HCT116 (cell line): ENCODE results near the gene SNRNP25. TPM values are rescaled to one million over a fixed set of nuclear protein-coding genes. Genes with fewer than 3 reads are reported as not detected.
"Not testable (repeated sequence)": the region's sequence is repeated elsewhere in the genome, so short reads cannot be mapped to it uniquely, and the experiment has no call there.

ENCODE experiments used
- ATAC-seq: fragments of 200-7000 bp; cut with Tn5 transposase; 2 replicates; pipeline ENCODE4 v1.9.1; 2020; ENCODE audit warnings: mild to moderate bottlenecking, moderate library complexity
- BruUV-seq: library from RNA; stranded (reverse); fragments of 400-500 nt; replicated peaks from 2 replicates; lab custom pipeline; 2021; lab: Mats Ljungman, UMichigan
- CTCF ChIA-PET: fragments of 300-600 bp; sonication (Branson Sonifier 250); formaldehyde crosslinking; loops from one replicate; lab custom pipeline; 2021; ENCODE audit warnings: antibody characterized with exemption; lab: Charles Lee
- POLR2A ChIA-PET: fragments of 300-600, 350-600 bp; sonication (Branson Sonifier 250); formaldehyde crosslinking; loops from one replicate; lab custom pipeline; 2021; ENCODE audit warnings: antibody characterized with exemption; lab: Charles Lee
- RAD21 ChIA-PET, 2 experiments: fragments of 300-600 bp; sonication (Branson Sonifier 250); formaldehyde crosslinking; loops; one replicate each; lab custom pipeline; 2023; ENCODE audit warnings: low total read pairs in 2 of 2; ENCODE audit not compliant: uncharacterized antibody in 2 of 2, unreplicated experiment in 2 of 2, low non-redundant PET in 1 of 2; lab: Charles Lee
- DNase-seq: peaks from one replicate; pipeline ENCODE4 v3.0.0-alpha.2; 2010; ENCODE audit warnings: low read depth, low spot score
- H2AFZ ChIP-seq: fragments of 200-600 bp; shearing (Covaris generic), sonication (generic); 2 replicates; pipeline ENCODE4 v1.6.1; 2017; ENCODE audit warnings: low read depth, mixed run types, mixed read lengths, antibody characterized with exemption, low read length; ENCODE audit not compliant: poor library complexity, severe bottlenecking
- H3K27ac ChIP-seq: 2 replicates; pipeline ENCODE4 v1.5.1; 2012; ENCODE audit warnings: low read depth, low read length
- H3K27me3 ChIP-seq: fragments of 200-600 bp; sonication (generic); 2 replicates; pipeline ENCODE4 v1.6.1; 2016; ENCODE audit warnings: mixed run types, low read length, mixed read lengths; ENCODE audit not compliant: insufficient read depth
- H3K36me3 ChIP-seq, 2 experiments: fragments of 200-500 bp in 1 of 2; fragments of 200-600 bp in 1 of 2; sonication (Bioruptor generic) in 1 of 2; sonication (generic) in 1 of 2; 2 replicates each; pipeline versions ENCODE4 v1.5.1 to v1.6.1; 2014 to 2016; ENCODE audit warnings: low read length in 2 of 2, inconsistent platforms in 1 of 2, mixed read lengths in 1 of 2, mixed run types in 1 of 2; ENCODE audit not compliant: insufficient read depth in 2 of 2, control insufficient read depth in 1 of 2
- H3K4me1 ChIP-seq, 2 experiments: fragments of 200-600 bp in 1 of 2; sonication (generic) in 1 of 2; 2 replicates each; pipeline versions ENCODE4 v1.5.1 to v1.6.1; 2012 to 2017; ENCODE audit warnings: low read length in 2 of 2, inconsistent platforms in 1 of 2, mild to moderate bottlenecking in 1 of 2, mixed read lengths in 1 of 2, mixed run types in 1 of 2, moderate library complexity in 1 of 2; ENCODE audit not compliant: insufficient read depth in 2 of 2, control insufficient read depth in 1 of 2
- H3K4me2 ChIP-seq: fragments of 200-600 bp; sonication (generic); 2 replicates; pipeline ENCODE4 v1.6.1; 2017; ENCODE audit warnings: mixed run types, low read length, mixed read lengths
- H3K4me3 ChIP-seq, 2 experiments: fragments of 200-600 bp in 1 of 2; sonication (generic) in 1 of 2; replicated peaks in 1 of 2; 2 replicates each; pipeline ENCODE4 v1.5.1; 2011 to 2016; ENCODE audit warnings: low read length in 2 of 2, control low read depth in 1 of 2, low read depth in 1 of 2, mild to moderate bottlenecking in 1 of 2, mixed read lengths in 1 of 2, mixed run types in 1 of 2
- H3K79me2 ChIP-seq: fragments of 200-600 bp; sonication (generic); 2 replicates; pipeline ENCODE4 v1.6.1; 2017; ENCODE audit warnings: mild to moderate bottlenecking, mixed run types, low read length, moderate library complexity, mixed read lengths; ENCODE audit not compliant: insufficient read depth
- H3K9ac ChIP-seq: fragments of 200-600 bp; sonication (generic); 2 replicates; pipeline ENCODE4 v1.6.1; 2016; ENCODE audit warnings: low read length, mixed read lengths
- H3K9me2 ChIP-seq: fragments of 200-600 bp; sonication (generic), shearing (Covaris generic); 2 replicates; pipeline ENCODE4 v1.6.1; 2017; ENCODE audit warnings: mixed run types, mild to moderate bottlenecking, moderate library complexity; ENCODE audit not compliant: insufficient read depth
- H3K9me3 ChIP-seq, 2 experiments: fragments of 200-500 bp in 1 of 2; fragments of 200-600 bp in 1 of 2; sonication (Bioruptor generic) in 1 of 2; sonication (generic) in 1 of 2; 2 replicates each; pipeline ENCODE4 v1.6.1; 2014 to 2017; ENCODE audit warnings: low read length in 2 of 2, mixed read lengths in 2 of 2, inconsistent platforms in 1 of 2, low read depth in 1 of 2, mild to moderate bottlenecking in 1 of 2, mixed run types in 1 of 2, moderate library complexity in 1 of 2; ENCODE audit not compliant: control insufficient read depth in 1 of 2, insufficient read depth in 1 of 2
- H4K20me1 ChIP-seq: fragments of 200-600 bp; sonication (generic), shearing (Covaris generic); 2 replicates; pipeline ENCODE4 v1.6.1; 2017; ENCODE audit warnings: mixed run types, mild to moderate bottlenecking, moderate library complexity; ENCODE audit not compliant: insufficient read depth
- intact Hi-C: fragments of 100-400 bp; cut with micrococcal nuclease; formaldehyde crosslinking; loops from 2 replicates; pipeline ENCODE4 v1.10.0; 2022
- total RNA-seq: library from RNA; stranded (reverse); gene quantifications from one replicate; pipeline ENCODE4 v1.2.1, GENCODE V29; 2021; ENCODE audit not compliant: unreplicated experiment
- TF ChIP-seq, protein P1 (sequence below), 3 experiments: fragments of 200-600 bp in 1 of 3; sonication (generic) in 1 of 3; IDR thresholded peaks in 2 of 3; conservative IDR thresholded peaks in 1 of 3; 2 replicates each; pipeline ENCODE4 v1.5.1; 2012 to 2017; ENCODE audit warnings: low read depth in 2 of 3, low read length in 2 of 3, antibody characterized with exemption in 1 of 3, borderline replicate concordance in 1 of 3, control low read depth in 1 of 3, mild to moderate bottlenecking in 1 of 3, mixed read lengths in 1 of 3, mixed run types in 1 of 3, moderate library complexity in 1 of 3; ENCODE audit not compliant: insufficient read depth in 1 of 3

SNRNP25 gene
- total RNA-seq, 1 experiment from 2014 or later: 24.5 TPM

DNA sequence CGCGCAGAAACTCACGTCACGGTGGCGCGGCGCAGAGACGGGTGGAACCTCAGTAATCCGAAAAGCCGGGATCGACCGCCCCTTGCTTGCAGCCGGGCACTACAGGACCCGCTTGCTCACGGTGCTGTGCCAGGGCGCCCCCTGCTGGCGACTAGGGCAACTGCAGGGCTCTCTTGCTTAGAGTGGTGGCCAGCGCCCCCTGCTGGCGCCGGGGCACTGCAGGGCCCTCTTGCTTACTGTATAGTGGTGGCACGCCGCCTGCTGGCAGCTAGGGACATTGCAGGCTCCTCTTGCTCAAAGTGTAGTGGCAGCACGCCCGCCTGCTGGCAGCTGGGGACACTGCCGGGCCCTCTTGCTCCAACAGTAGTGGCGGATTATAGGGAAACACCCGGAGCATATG lies 42.9 kb upstream of the SNRNP25 start:
- H3K4me2 ChIP-seq, RAD21 ChIA-PET, H4K20me1 ChIP-seq, H3K4me3 ChIP-seq, POLR2A ChIA-PET, intact Hi-C loops, H3K4me1 ChIP-seq, H3K9ac ChIP-seq, CTCF ChIA-PET, H3K27ac ChIP-seq, H3K9me3 ChIP-seq, H3K9me2 ChIP-seq, DNase-seq, H3K79me2 ChIP-seq, H3K27me3 ChIP-seq, H3K36me3 ChIP-seq, H2AFZ ChIP-seq: not testable (repeated sequence)
- peak; percentile 42 for ATAC-seq
- TF ChIP-seq, protein P1, sequence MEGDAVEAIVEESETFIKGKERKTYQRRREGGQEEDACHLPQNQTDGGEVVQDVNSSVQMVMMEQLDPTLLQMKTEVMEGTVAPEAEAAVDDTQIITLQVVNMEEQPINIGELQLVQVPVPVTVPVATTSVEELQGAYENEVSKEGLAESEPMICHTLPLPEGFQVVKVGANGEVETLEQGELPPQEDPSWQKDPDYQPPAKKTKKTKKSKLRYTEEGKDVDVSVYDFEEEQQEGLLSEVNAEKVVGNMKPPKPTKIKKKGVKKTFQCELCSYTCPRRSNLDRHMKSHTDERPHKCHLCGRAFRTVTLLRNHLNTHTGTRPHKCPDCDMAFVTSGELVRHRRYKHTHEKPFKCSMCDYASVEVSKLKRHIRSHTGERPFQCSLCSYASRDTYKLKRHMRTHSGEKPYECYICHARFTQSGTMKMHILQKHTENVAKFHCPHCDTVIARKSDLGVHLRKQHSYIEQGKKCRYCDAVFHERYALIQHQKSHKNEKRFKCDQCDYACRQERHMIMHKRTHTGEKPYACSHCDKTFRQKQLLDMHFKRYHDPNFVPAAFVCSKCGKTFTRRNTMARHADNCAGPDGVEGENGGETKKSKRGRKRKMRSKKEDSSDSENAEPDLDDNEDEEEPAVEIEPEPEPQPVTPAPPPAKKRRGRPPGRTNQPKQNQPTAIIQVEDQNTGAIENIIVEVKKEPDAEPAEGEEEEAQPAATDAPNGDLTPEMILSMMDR (IDR thresholded peaks at IDR 0.05 in 2 of 3, conservative IDR thresholded peaks at IDR 0.05 in 1 of 3; ENCODE audit: borderline replicate concordance in 1 of 3, insufficient read depth in 1 of 3, low read depth in 2 of 3, low read length in 2 of 3): peak; percentile 29 to 51 (median 41); a peak in 5 of 6 replicates
- TF ChIP-seq, all 23 proteins: peak for 1; not testable (repeated sequence) for 22
- not testable (repeated sequence) for BruUV-seq

DNA sequence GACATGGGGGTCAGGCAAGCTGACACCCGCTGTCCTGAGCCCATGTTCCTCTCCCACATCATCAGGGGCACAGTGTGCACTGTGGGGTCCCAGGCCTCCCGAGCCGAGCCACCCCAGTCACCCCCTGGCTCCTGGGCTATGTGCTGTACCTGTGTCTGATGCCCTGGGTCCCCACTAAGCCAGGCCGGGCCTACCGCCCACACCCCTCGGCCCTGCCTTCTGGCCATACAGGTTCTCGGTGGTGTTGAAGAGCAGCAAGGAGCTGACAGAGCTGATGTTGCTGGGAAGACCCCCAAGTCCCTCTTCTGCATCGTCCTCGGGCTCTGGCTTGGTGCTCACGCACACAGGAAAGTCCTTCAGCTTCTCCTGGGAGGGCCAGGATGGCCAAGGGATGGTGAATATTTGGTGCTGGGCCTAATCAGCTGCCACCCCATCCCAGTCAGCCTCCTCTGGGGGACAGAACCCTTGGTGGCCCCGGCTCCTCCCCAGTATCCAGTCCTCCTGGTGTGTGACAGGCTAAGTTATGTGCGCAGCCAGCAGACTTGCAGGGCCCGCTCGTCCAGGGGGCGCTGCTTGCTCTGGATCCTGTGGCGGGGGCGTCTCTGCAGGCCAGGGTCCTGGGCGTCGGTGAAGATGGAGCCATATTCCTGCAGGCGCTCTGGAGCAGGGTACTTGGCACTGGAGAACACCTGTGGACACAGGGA lies 36.4 kb upstream of the SNRNP25 start:
- CTCF ChIA-PET, H2AFZ ChIP-seq, H4K20me1 ChIP-seq, H3K79me2 ChIP-seq, H3K9ac ChIP-seq, H3K36me3 ChIP-seq, intact Hi-C loops, H3K4me3 ChIP-seq, RAD21 ChIA-PET, POLR2A ChIA-PET, ATAC-seq, H3K4me1 ChIP-seq, H3K9me2 ChIP-seq, BruUV-seq, H3K27me3 ChIP-seq, H3K9me3 ChIP-seq, DNase-seq, H3K4me2 ChIP-seq, H3K27ac ChIP-seq: not testable (repeated sequence)

DNA sequence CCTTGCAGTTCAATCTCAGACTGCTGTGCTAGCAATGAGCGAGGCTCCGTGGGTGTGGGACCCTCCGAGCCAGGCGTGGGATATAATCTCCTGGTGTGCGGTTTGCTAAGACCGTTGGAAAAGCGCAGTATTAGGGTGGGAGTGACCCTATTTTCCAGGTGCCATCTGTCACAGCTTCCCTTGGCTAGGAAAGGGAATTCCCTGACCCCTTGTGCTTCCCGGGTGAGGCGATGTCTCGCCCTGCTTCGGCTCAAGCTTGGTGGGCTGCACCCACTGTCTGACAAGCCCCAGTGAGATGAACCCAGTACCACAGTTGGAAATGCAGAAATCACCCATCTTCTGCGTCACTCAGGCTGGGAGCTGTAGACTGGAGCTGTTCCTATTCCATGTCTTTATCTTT lies 32.7 kb upstream of the SNRNP25 start:
- RAD21 ChIA-PET, H3K4me2 ChIP-seq, ATAC-seq: not testable (repeated sequence)

DNA sequence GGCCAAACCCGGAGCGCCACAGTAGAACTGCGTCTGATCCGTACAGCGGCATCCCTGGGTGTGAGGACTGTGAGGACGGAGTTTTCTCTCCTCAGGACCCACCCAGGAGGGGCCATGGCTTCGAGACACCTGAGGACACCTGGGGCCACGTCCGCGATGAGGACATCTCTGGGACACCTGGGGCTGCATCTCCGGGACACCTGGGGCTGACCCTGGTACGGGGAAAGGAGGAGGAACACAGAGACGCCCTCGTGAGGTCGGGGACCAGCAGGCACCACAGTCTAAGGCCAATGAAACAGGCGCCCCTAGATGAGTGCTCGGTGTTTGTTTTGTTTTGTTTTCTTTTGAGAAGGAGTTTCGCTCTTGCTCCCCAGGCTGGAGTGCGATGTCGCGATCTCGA lies 29.5 kb upstream of the SNRNP25 start:
- ATAC-seq, H3K4me1 ChIP-seq, H3K79me2 ChIP-seq, H3K9me3 ChIP-seq, H3K4me2 ChIP-seq, POLR2A ChIA-PET, RAD21 ChIA-PET, BruUV-seq, H3K27me3 ChIP-seq, DNase-seq, H3K4me3 ChIP-seq, H2AFZ ChIP-seq, H3K9me2 ChIP-seq, H3K27ac ChIP-seq, H3K9ac ChIP-seq, H4K20me1 ChIP-seq, intact Hi-C loops, H3K36me3 ChIP-seq: not testable (repeated sequence)
- CTCF ChIA-PET: interaction anchor here (0.7 kb wide), 1 partner anchor 346 kb away, joined by 3 read pairs; the partner anchor contains the start of gene MRPL28

More for the DNA sequence above, 32.7 kb upstream of the SNRNP25 start:
- H3K9me2 ChIP-seq, H3K4me3 ChIP-seq, CTCF ChIA-PET, H3K79me2 ChIP-seq, POLR2A ChIA-PET, H3K4me1 ChIP-seq, DNase-seq, H3K9me3 ChIP-seq, H4K20me1 ChIP-seq, H2AFZ ChIP-seq, H3K9ac ChIP-seq, H3K36me3 ChIP-seq, BruUV-seq, H3K27ac ChIP-seq, intact Hi-C loops, H3K27me3 ChIP-seq: not testable (repeated sequence)
